ENCODE results near the gene SDHB.

DNA sequence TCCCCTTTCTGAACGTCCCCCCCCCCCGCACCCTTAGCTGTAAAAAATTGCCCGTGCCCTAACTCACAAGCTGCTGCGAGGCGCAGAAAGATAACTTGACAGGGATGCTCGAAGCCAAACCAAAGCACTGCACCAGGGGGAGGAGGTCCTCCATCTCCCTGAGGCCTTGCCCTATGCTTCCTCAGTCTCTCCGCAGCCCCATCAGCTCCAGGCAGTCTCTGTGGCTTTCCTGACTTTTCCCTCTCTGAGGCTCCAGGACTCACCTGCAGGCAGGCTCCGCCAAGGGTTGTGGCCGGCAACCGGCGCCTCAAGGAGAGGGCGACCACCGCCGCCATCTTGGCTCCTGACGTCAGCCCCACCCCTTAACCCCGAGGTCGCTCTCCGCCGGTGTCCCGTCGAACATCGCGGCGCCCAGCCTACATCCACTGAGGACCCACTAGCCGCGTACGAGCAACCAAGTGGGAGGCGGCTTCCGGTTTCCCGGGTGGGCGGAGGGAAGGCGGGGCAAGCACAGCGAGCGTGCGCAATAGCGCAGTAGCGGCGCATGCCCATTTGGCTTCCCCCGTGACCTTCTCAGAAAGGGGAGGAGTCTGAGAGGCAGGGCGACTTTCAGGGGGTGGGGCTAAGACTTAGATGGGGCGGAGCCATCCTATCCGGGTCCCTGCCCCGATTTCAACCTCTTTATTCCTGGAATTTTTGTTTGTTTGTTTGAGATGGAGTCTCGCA lies at the start of gene SDHB:
- TF ChIP-seq, protein P1, sequence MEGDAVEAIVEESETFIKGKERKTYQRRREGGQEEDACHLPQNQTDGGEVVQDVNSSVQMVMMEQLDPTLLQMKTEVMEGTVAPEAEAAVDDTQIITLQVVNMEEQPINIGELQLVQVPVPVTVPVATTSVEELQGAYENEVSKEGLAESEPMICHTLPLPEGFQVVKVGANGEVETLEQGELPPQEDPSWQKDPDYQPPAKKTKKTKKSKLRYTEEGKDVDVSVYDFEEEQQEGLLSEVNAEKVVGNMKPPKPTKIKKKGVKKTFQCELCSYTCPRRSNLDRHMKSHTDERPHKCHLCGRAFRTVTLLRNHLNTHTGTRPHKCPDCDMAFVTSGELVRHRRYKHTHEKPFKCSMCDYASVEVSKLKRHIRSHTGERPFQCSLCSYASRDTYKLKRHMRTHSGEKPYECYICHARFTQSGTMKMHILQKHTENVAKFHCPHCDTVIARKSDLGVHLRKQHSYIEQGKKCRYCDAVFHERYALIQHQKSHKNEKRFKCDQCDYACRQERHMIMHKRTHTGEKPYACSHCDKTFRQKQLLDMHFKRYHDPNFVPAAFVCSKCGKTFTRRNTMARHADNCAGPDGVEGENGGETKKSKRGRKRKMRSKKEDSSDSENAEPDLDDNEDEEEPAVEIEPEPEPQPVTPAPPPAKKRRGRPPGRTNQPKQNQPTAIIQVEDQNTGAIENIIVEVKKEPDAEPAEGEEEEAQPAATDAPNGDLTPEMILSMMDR (IDR thresholded peaks at IDR 0.05; ENCODE audit: control extremely low read depth in 1 of 3, insufficient read depth in 1 of 3, low read depth in 1 of 3, low read length in 3 of 3), result no peak
- TF ChIP-seq CBX8 (IDR thresholded peaks at IDR 0.05; ENCODE audit: borderline replicate concordance, low read depth, low read length) (no peak), CBX5 (IDR thresholded peaks at IDR 0.05; ENCODE audit: low read depth, low read length) (no peak), RAD21 (IDR thresholded peaks at IDR 0.05 in 1 of 2, conservative IDR thresholded peaks at IDR 0.05 in 1 of 2; ENCODE audit: low read depth in 2 of 2, low read length in 2 of 2) (no peak), BCL11A (IDR thresholded peaks at IDR 0.05; ENCODE audit: low read depth in 2 of 2, low read length in 2 of 2) (no peak)
